ENCODE measurements around the gene ABTB2.

DNA sequence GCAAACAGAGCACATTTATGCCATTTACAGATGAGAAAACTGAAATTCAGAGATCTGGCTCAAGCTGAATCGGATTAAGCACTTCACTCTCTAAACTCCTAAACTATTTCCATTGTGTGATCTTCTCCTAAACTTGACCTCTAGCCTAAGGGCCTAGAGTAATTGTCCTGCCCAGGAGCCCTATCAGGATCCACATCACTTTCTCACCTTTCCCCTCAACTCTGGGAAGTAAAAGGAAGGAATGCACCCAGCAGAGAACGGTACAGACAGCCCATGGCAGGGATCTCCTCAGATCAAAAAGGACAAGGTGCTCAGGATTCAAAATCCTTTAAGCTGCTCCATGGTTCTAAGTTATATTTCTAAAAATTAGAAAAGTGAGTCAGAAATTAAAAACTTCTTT, 102.7 kb downstream of the ABTB2 start:
- TF ChIP-seq, protein P1, sequence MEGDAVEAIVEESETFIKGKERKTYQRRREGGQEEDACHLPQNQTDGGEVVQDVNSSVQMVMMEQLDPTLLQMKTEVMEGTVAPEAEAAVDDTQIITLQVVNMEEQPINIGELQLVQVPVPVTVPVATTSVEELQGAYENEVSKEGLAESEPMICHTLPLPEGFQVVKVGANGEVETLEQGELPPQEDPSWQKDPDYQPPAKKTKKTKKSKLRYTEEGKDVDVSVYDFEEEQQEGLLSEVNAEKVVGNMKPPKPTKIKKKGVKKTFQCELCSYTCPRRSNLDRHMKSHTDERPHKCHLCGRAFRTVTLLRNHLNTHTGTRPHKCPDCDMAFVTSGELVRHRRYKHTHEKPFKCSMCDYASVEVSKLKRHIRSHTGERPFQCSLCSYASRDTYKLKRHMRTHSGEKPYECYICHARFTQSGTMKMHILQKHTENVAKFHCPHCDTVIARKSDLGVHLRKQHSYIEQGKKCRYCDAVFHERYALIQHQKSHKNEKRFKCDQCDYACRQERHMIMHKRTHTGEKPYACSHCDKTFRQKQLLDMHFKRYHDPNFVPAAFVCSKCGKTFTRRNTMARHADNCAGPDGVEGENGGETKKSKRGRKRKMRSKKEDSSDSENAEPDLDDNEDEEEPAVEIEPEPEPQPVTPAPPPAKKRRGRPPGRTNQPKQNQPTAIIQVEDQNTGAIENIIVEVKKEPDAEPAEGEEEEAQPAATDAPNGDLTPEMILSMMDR (conservative IDR thresholded peaks at IDR 0.05; ENCODE audit: low read depth in 2 of 2) = no peak
- TF ChIP-seq JUNB (IDR thresholded peaks at IDR 0.05; ENCODE audit: unreplicated experiment) = no peak
- TF ChIP-seq EZH2 (IDR thresholded peaks at IDR 0.05; ENCODE audit: low read depth, unreplicated experiment) = no peak
- TF ChIP-seq, protein P2, sequence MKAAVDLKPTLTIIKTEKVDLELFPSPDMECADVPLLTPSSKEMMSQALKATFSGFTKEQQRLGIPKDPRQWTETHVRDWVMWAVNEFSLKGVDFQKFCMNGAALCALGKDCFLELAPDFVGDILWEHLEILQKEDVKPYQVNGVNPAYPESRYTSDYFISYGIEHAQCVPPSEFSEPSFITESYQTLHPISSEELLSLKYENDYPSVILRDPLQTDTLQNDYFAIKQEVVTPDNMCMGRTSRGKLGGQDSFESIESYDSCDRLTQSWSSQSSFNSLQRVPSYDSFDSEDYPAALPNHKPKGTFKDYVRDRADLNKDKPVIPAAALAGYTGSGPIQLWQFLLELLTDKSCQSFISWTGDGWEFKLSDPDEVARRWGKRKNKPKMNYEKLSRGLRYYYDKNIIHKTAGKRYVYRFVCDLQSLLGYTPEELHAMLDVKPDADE (IDR thresholded peaks at IDR 0.05) = no peak
- TF ChIP-seq EZH2phosphoT487 (IDR thresholded peaks at IDR 0.05; ENCODE audit: unreplicated experiment) = no peak

All from GM23338 (cell line).